Activated naive CD8-positive, alpha-beta T cell (primary cell): Measurements from ENCODE around the gene TM6SF1.
"Not testable (repeated sequence)": the region's sequence is repeated elsewhere in the genome, so short reads cannot be mapped to it uniquely, and the experiment has no call there.

Source experiments
- H3K27ac Mint-ChIP-seq: one replicate; pipeline ENCODE4 v1.8.0; 2021; ENCODE audit warnings: mixed read lengths
- H3K27me3 Mint-ChIP-seq: one replicate; pipeline ENCODE4 v1.8.0; 2021; ENCODE audit warnings: mixed read lengths
- H3K36me3 Mint-ChIP-seq: one replicate; pipeline ENCODE4 v1.8.0; 2021; ENCODE audit warnings: mixed read lengths
- H3K4me1 Mint-ChIP-seq: one replicate; pipeline ENCODE4 v1.8.0; 2021; ENCODE audit warnings: low read depth, mixed read lengths
- H3K4me3 Mint-ChIP-seq: one replicate; pipeline ENCODE4 v1.8.0; 2021; ENCODE audit warnings: mild to moderate bottlenecking, mixed read lengths
- H3K9me3 Mint-ChIP-seq: one replicate; pipeline ENCODE4 v1.8.0; 2021; ENCODE audit warnings: low read depth, mixed read lengths

The TM6SF1 gene

GRCh38 chr15:83166830-83167229 is 59.4 kb downstream of the TM6SF1 start:
- no peak overlapping the region for H3K4me3 Mint-ChIP-seq

GRCh38 chr15:83169576-83169975 is 62.1 kb downstream of the TM6SF1 start:
- H3K4me3 Mint-ChIP-seq, H3K4me1 Mint-ChIP-seq, H3K27me3 Mint-ChIP-seq, H3K36me3 Mint-ChIP-seq, H3K27ac Mint-ChIP-seq: not testable (repeated sequence)
- peaks cover 15% of the 10 kb centered on the region for H3K9me3 Mint-ChIP-seq

More at GRCh38 chr15:83166830-83167229, 59.4 kb downstream of the TM6SF1 start:
- Mint-ChIP-seq H3K36me3 (peaks cover 9% of the 10 kb centered on the region), H3K27me3 (peaks cover 9% of the 10 kb centered on the region), H3K4me1 (peaks cover 20% of the 10 kb centered on the region), H3K9me3 (peaks cover 15% of the 10 kb centered on the region), H3K27ac (no peak overlapping the region)

DNA sequence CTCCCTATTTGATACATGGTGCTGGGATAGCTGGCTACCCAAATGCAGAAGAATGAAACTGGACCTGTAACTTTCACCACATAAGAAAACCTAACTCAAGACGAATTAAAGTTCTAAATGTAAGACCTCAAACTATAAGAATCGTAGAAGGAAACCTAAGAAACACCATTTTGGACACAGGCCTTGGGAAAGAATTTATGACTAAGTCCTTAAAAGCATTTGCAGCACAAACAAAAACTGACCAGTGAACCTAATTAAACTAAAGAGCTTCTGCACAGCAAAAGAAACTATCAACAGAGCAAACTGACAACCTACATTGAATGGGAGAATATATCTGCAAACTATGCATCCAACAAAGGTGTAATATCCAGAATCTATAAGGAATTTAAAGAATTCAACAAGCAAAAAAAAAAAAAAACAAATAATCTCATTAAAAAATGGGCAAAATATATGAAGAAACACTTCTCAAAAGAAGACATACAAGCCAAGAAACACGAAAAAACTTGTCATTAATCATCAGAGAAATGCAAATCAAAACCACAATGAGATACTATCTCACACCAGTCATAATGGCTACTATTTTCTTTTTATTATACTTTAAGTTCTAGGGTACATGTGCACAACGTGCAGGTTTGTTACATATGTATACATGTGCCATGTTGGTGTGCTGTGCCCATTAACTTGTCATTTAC is 63.2 kb downstream of the TM6SF1 start:
- no peak overlapping the region for H3K27ac Mint-ChIP-seq
- H3K9me3 Mint-ChIP-seq, result peaks cover 15% of the 10 kb centered on the region
- H3K4me1 Mint-ChIP-seq, result no peaks in the 10 kb centered on the region
- peaks cover 6% of the 10 kb centered on the region for H3K27me3 Mint-ChIP-seq
- H3K36me3 Mint-ChIP-seq, result peaks cover 9% of the 10 kb centered on the region
- no peak overlapping the region for H3K4me3 Mint-ChIP-seq

GRCh38 chr15:83174891-83175290 is 67.4 kb downstream of the TM6SF1 start:
- Mint-ChIP-seq H3K9me3 (no peaks in the 10 kb centered on the region), H3K27ac (no peak overlapping the region), H3K36me3 (no peaks in the 10 kb centered on the region), H3K4me1 (no peaks in the 10 kb centered on the region), H3K27me3 (no peaks in the 10 kb centered on the region), H3K4me3 (no peak overlapping the region)

DNA sequence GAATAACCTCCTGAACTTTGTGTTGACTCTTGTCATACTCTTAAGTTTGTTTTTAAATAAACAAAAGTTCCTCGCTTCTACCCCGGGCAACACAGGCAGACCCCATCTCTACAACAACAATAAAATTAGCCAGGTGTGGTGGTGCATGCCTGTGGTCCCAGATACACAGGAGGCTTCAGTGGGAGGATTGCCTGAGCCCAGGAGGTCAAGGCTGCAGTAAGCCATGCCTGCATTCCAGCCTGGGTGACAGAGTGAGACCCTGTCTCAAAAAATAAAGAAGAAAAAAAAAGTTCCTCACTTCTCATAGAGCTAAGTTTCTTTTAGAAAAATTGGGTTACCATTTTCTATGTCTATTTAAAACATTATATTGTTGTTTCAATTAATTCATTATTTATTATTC is 70.9 kb downstream of the TM6SF1 start:
- Mint-ChIP-seq H3K4me3 (no peak overlapping the region), H3K27ac (no peak overlapping the region), H3K36me3 (no peaks in the 10 kb centered on the region), H3K9me3 (no peaks in the 10 kb centered on the region), H3K4me1 (no peaks in the 10 kb centered on the region), H3K27me3 (no peaks in the 10 kb centered on the region)

GRCh38 chr15:83178869-83179325 is 71.5 kb downstream of the TM6SF1 start:
- H3K4me3 Mint-ChIP-seq, result no peak overlapping the region
- H3K27me3 Mint-ChIP-seq, result no peaks in the 10 kb centered on the region
- H3K36me3 Mint-ChIP-seq, result no peaks in the 10 kb centered on the region
- H3K9me3 Mint-ChIP-seq, result no peaks in the 10 kb centered on the region
- H3K27ac Mint-ChIP-seq, result no peak overlapping the region
- H3K4me1 Mint-ChIP-seq, result no peaks in the 10 kb centered on the region

DNA sequence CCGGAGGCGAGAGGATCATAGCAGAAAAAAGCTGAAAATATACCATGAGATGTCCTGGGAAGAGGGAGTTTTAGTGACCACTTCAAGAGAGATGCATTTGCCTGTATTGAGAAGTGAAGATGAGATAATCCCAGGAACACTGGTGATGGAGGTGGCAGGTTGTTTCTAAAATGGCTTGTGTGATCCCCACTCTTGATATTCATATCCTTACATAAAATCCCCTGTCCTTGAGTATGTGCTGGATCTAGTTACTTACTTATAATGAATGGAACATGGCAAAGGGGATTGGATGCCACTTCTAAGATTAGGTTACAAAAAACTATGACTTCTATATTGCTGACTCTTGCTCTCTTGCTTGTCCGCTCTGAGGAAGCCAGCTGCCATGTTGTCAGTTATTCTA is 78.1 kb downstream of the TM6SF1 start:
- no peaks in the 10 kb centered on the region for H3K36me3 Mint-ChIP-seq
- H3K27me3 Mint-ChIP-seq, result no peaks in the 10 kb centered on the region
- H3K4me1 Mint-ChIP-seq, result no peaks in the 10 kb centered on the region
- H3K4me3 Mint-ChIP-seq, result no peak overlapping the region
- no peak overlapping the region for H3K27ac Mint-ChIP-seq
- H3K9me3 Mint-ChIP-seq, result no peaks in the 10 kb centered on the region
